Effector CD4-positive, alpha-beta T cell (primary cell): ENCODE data around the gene HBA2.
"Not testable (repeated sequence)": the region's sequence is repeated elsewhere in the genome, so short reads cannot be mapped to it uniquely, and the experiment has no call there.

Source experiments
- DNase-seq: peaks from one replicate; pipeline ENCODE4 v3.0.0-alpha.2; 2020

HBA2 gene

DNA sequence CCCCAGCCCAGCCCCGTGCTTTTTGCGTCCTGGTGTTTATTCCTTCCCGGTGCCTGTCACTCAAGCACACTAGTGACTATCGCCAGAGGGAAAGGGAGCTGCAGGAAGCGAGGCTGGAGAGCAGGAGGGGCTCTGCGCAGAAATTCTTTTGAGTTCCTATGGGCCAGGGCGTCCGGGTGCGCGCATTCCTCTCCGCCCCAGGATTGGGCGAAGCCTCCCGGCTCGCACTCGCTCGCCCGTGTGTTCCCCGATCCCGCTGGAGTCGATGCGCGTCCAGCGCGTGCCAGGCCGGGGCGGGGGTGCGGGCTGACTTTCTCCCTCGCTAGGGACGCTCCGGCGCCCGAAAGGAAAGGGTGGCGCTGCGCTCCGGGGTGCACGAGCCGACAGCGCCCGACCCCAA is 3.3 kb downstream of the HBA2 start:
- DNase-seq = not testable (repeated sequence)

DNA sequence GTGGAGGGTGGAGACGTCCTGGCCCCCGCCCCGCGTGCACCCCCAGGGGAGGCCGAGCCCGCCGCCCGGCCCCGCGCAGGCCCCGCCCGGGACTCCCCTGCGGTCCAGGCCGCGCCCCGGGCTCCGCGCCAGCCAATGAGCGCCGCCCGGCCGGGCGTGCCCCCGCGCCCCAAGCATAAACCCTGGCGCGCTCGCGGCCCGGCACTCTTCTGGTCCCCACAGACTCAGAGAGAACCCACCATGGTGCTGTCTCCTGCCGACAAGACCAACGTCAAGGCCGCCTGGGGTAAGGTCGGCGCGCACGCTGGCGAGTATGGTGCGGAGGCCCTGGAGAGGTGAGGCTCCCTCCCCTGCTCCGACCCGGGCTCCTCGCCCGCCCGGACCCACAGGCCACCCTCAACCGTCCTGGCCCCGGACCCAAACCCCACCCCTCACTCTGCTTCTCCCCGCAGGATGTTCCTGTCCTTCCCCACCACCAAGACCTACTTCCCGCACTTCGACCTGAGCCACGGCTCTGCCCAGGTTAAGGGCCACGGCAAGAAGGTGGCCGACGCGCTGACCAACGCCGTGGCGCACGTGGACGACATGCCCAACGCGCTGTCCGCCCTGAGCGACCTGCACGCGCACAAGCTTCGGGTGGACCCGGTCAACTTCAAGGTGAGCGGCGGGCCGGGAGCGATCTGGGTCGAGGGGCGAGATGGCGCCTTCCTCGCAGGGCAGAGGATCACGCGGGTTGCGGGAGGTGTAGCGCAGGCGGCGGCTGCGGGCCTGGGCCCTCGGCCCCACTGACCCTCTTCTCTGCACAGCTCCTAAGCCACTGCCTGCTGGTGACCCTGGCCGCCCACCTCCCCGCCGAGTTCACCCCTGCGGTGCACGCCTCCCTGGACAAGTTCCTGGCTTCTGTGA is 4.1 kb downstream of the HBA2 start, which contains the start of gene HBA1:
Gene HBA1, plus strand, starts transcription at position 204 of the 906 bp plus-strand sequence. Its CDS starts 37 bp downstream, at position 241.
- not testable (repeated sequence) for DNase-seq

DNA sequence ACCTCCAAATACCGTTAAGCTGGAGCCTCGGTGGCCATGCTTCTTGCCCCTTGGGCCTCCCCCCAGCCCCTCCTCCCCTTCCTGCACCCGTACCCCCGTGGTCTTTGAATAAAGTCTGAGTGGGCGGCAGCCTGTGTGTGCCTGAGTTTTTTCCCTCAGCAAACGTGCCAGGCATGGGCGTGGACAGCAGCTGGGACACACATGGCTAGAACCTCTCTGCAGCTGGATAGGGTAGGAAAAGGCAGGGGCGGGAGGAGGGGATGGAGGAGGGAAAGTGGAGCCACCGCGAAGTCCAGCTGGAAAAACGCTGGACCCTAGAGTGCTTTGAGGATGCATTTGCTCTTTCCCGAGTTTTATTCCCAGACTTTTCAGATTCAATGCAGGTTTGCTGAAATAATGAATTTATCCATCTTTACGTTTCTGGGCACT is 4.7 kb downstream of the HBA2 start:
- no peak for DNase-seq

- DNase-seq = no peak
These were observed 5.4 kb downstream of the HBA2 start for GRCh38 chr16:177981-178667.

GRCh38 chr16:178668-179015 is 6.0 kb downstream of the HBA2 start:
- no peak for DNase-seq

DNA sequence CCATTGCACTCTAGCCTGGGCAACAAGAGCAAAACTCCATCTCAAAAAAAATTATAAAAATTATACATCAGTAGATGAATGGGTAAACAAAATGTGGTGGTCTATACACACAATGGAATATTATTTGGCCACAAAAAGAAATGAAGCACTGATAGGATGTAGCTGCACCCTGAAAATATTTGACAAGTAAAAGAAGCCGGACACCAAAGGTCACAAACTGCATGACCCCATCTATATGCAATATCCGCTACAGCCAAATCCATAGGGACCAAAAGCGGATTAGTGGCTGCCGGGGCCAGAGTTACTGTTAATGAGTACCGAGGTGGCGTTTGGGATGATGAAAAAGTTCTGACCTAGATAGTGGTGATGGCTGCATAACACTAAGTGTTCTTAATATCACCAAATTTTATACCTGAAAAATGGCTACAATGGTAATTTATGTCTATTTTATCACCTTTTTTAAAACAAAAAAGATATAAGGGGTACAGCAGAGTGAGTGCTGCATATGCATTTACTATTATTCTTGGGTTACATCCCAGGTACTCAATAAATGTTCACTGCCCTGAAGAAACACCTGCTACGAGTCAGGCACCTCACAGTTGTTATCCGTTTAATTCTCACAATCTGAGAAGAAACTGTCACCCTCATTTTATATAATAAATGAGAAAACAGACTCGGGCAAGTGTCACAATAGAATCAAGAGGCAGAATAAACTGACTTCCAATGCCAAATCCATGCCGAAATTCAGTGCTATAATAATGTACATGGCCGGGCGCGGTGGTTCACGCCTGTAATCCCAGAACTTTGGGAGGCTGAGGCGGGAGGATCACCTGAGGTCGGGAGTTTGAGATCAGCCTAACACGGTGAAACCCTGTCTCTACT is 6.8 kb downstream of the HBA2 start:
- no peak for DNase-seq

DNA sequence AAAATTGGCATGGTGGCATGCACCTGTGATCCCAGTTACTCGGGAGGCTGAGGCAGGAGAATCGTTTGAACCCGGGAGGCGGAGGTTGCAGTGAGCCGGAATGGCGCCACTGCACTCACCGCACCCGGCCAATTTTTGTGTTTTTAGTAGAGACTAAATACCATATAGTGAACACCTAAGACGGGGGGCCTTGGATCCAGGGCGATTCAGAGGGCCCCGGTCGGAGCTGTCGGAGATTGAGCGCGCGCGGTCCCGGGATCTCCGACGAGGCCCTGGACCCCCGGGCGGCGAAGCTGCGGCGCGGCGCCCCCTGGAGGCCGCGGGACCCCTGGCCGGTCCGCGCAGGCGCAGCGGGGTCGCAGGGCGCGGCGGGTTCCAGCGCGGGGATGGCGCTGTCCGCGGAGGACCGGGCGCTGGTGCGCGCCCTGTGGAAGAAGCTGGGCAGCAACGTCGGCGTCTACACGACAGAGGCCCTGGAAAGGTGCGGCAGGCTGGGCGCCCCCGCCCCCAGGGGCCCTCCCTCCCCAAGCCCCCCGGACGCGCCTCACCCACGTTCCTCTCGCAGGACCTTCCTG is 7.5 kb downstream of the HBA2 start, which contains the start of gene HBQ1:
Gene HBQ1, plus strand, starts transcription at position 359 of the 575 bp plus-strand sequence. Its CDS starts 28 bp downstream, at position 387.
- DNase-seq = no peak

DNA sequence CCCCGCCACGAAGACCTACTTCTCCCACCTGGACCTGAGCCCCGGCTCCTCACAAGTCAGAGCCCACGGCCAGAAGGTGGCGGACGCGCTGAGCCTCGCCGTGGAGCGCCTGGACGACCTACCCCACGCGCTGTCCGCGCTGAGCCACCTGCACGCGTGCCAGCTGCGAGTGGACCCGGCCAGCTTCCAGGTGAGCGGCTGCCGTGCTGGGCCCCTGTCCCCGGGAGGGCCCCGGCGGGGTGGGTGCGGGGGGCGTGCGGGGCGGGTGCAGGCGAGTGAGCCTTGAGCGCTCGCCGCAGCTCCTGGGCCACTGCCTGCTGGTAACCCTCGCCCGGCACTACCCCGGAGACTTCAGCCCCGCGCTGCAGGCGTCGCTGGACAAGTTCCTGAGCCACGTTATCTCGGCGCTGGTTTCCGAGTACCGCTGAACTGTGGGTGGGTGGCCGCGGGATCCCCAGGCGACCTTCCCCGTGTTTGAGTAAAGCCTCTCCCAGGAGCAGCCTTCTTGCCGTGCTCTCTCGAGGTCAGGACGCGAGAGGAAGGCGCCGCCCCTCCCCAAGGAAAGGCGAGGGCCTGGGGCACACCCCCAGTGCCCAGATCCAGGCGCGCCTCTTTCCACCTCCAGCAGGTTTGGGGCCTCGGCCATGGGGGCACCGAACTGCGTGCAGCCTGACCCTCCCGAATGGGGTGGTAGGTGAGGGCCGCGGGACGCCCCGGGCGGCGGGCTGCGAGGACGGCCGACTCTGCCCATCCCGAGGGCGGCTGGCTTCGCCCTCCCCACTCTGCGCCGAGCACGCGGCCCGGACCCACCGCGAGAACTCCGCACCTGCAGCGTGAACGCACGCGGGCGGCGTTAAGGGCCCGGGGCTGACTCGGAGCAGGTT is 8.2 kb downstream of the HBA2 start:
- DNase-seq = peak; percentile 80

- no peak for DNase-seq
These were observed 8.9 kb downstream of the HBA2 start for GRCh38 chr16:181565-182021.

GRCh38 chr16:183005-183404 is 10.3 kb downstream of the HBA2 start:
- DNase-seq = no peak

- DNase-seq = no peak
These were observed 12.5 kb downstream of the HBA2 start for GRCh38 chr16:185213-185612.

GRCh38 chr16:185691-186090 is 13.0 kb downstream of the HBA2 start:
- DNase-seq = no peak

DNA sequence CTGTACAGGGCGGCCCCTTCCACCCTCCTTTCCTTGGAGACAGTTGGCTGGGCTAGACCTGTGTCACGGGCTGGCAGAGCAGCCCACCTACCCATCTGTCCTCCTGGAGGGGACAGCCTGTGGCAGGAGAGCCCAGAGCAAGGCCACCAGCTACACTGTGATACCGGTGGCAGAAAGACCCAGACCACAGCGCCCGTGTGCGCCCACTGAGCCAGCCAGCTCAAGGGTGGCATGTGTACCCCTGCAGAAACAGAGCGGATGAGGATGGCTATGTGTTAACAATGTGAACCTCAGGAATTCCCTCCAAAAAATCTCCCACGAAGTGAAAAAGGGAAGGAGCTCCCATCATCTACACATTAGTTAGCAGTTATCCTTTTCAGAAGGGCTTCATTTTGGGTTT is 14.7 kb downstream of the HBA2 start:
- no peak for DNase-seq

GRCh38 chr16:188674-189073 is 16.0 kb downstream of the HBA2 start:
- no peak for DNase-seq

DNA sequence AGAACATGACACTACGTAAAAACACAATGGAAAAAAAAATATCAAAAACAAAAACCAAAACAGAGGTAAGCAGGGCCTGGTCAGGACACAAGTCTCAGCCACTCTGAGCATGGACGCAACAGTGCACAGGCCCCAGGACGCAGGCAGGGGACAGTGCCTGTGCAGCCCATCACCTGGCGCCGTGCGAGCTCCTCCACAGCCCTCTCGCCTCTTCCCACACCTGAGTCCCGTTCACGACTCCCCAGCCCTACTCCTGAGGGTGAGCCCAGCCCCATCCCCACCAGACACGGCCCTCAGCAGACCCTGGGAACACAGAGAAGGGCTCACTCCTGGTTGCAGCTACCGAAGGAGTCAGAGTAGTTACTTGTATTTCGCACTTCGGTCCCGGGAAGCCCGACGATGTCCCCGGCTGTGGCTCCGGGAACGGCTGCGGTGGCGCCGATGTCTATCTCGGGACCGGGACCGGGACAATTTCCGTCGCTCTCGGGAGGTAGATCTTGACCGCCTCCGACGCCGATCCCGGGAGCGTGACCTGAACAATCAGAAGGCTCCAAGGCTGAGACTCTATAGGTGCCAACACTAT is 17.0 kb downstream of the HBA2 start:
- no peak for DNase-seq

DNA sequence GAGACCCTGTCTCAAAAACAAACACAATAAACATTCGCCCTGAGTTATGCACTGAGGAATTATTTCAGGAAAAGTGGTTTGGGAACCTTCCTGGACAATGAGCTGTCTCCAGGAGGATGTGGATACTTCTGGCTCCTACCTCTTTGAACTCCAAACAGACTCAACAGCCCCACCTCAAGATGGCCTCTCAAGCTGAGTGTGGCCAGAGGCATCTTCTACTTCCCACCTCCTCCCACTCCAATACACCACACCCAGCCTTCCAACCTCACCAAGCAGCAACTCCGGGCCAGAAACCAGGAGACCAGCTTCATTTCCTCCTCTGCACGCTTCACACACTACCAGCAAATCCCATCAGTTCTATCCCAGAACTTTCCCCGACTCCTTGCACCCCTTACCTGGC is 19.2 kb downstream of the HBA2 start:
- no peak for DNase-seq

- no peak for DNase-seq
These were observed 20.0 kb downstream of the HBA2 start for GRCh38 chr16:192686-193085.

GRCh38 chr16:193441-193840 is 20.8 kb downstream of the HBA2 start:
- DNase-seq = no peak

DNA sequence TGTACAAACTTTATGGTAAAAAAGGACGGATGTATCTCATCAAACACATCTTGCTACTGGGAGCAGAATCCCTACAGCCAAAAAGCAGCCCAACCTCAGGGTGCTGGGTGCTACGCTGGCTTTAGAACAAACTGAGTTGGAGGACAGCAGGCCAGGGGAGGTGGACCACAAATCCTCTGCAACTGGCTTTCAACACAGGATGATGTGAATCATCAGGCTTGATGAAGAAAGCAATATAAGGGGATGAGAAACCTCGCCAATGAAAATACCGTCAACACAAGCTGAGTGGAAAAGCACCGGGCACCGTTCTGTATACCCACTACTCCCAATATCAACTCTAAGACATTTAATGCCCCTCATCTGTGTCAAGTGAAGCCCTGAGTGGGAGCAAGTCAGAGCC is 21.8 kb downstream of the HBA2 start:
- no peak for DNase-seq

DNA sequence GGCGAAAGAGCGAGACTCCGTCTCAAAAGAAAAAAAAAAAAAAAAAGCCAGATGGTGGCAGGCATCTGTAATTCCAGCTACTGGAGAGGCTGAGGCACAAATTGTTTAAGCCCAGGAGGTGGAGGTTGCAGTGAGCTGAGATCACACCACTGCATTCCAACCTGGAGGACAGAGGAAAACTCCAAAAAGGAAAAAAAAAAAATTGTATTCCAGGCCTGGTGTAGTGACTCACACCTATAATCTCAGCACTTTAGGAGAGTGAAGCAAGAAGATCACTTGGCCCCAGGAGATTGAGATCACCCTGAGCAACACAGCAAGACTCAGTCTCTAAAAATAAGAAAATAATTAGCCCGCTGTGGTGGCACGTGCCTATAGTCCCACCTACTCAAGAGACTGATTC is 27.7 kb downstream of the HBA2 start:
- no peak for DNase-seq

- no peak for DNase-seq
These were observed 30.6 kb downstream of the HBA2 start for GRCh38 chr16:203246-203645.
